NB4 (cell line): Measurements from ENCODE around the gene TAS2R42.

ENCODE experiments used
- MYC ChIP-seq: IDR thresholded peaks from 2 replicates; pipeline ENCODE4 v1.6.1; 2011; ENCODE audit warnings: low read depth, low read length
- POLR2A ChIP-seq: IDR thresholded peaks from 2 replicates; pipeline ENCODE4 v1.6.1; 2011; ENCODE audit warnings: mild to moderate bottlenecking; ENCODE audit not compliant: insufficient read length; ENCODE audit errors: extremely low read depth
- TF ChIP-seq, protein P1 (sequence below): IDR thresholded peaks from one replicate; pipeline ENCODE4 v1.5.1; 2012; ENCODE audit warnings: low read depth, low read length
- TF ChIP-seq, protein P2 (sequence below): IDR thresholded peaks from 2 replicates; pipeline ENCODE4 v1.6.1; 2011; ENCODE audit warnings: low read depth, low read length

DNA sequence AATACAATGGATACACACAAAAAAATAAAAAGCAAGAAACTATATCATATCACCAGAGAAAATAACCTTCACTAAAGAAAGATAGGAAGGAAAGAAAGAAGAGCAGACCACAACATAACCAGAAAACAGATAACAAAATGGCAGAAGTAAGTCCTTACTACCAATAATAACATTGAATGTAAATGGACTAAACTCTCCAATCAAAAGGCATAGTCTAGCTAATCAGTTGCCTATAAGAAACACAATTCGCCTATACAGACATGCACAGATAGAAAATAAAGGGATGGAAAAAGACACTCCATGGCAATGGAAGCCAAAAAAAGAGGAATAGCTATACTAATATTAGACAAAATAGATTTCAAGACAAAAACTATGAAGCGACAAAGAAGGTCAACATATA, 43.4 kb downstream of the TAS2R42 start:
- TF ChIP-seq, protein P1, sequence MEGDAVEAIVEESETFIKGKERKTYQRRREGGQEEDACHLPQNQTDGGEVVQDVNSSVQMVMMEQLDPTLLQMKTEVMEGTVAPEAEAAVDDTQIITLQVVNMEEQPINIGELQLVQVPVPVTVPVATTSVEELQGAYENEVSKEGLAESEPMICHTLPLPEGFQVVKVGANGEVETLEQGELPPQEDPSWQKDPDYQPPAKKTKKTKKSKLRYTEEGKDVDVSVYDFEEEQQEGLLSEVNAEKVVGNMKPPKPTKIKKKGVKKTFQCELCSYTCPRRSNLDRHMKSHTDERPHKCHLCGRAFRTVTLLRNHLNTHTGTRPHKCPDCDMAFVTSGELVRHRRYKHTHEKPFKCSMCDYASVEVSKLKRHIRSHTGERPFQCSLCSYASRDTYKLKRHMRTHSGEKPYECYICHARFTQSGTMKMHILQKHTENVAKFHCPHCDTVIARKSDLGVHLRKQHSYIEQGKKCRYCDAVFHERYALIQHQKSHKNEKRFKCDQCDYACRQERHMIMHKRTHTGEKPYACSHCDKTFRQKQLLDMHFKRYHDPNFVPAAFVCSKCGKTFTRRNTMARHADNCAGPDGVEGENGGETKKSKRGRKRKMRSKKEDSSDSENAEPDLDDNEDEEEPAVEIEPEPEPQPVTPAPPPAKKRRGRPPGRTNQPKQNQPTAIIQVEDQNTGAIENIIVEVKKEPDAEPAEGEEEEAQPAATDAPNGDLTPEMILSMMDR = no peak
- TF ChIP-seq, protein P2, sequence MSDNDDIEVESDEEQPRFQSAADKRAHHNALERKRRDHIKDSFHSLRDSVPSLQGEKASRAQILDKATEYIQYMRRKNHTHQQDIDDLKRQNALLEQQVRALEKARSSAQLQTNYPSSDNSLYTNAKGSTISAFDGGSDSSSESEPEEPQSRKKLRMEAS = no peak
- TF ChIP-seq POLR2A (no peak), MYC (no peak)
